ENCODE results near the gene SAMD15. TPM values are rescaled to one million over a fixed set of nuclear protein-coding genes. Genes with fewer than 3 reads are reported as not detected.

SAMD15 gene
- total and polyA plus RNA-seq, 4 donors = 0.10 to 0.50 (median 0.19) TPM; not detected in 1

GRCh38 chr14:77344377-77344996 is 32.7 kb upstream of the SAMD15 start:
- no peak overlapping the region for H3K4me3 ChIP-seq (ENCODE audit: low read depth in 1 of 3, low read length in 3 of 3)
- no peak overlapping the region for H3K9ac ChIP-seq (ENCODE audit: low read depth in 1 of 2, low read length in 2 of 2)
- H3K27me3 ChIP-seq (ENCODE audit: control insufficient read depth in 4 of 4, insufficient read depth in 4 of 4, low read length in 3 of 4) = no peaks in the 10 kb centered on the region
- H3K36me3 ChIP-seq (ENCODE audit: control insufficient read depth in 4 of 4, insufficient read depth in 3 of 4, low read depth in 1 of 4, low read length in 3 of 4) = peaks cover 5 to 27% (median 13%) of the 10 kb centered on the region in 4 donors
- TF ChIP-seq MAX (IDR thresholded peaks at IDR 0.05) (no peak), YY1 (IDR thresholded peaks at IDR 0.05) (no peak), SP1 (IDR thresholded peaks at IDR 0.05) (no peak), NR2F2 (IDR thresholded peaks at IDR 0.05) (no peak), EGR1 (IDR thresholded peaks at IDR 0.05; ENCODE audit: low read depth in 2 of 2) (no peak), ZBTB33 (IDR thresholded peaks at IDR 0.05) (no peak), RAD21 (IDR thresholded peaks at IDR 0.05) (no peak)
- H3K4me1 ChIP-seq (ENCODE audit: control insufficient read depth in 4 of 4, insufficient read depth in 4 of 4, low read length in 3 of 4) = no peaks in the 10 kb centered on the region
- no peaks in the 10 kb centered on the region for H3K9me3 ChIP-seq (ENCODE audit: control insufficient read depth in 4 of 4, low read length in 3 of 4)
- no peak for DNase-seq (ENCODE audit: low spot score)
- H3K27ac ChIP-seq (ENCODE audit: low read depth in 1 of 2, low read length in 2 of 2) = no peak overlapping the region
- WGBS = 94% methylated on average over 3 of the region's 3 CpGs

- Histone ChIP-seq H3K9ac (ENCODE audit: low read depth in 1 of 2, low read length in 2 of 2) (no peak overlapping the region), H3K36me3 (ENCODE audit: control insufficient read depth in 4 of 4, insufficient read depth in 3 of 4, low read depth in 1 of 4, low read length in 3 of 4) (peaks cover 2 to 15% (median 6%) of the 10 kb centered on the region in 4 donors), H3K4me3 (ENCODE audit: low read depth in 1 of 3, low read length in 3 of 3) (no peak overlapping the region), H3K9me3 (ENCODE audit: control insufficient read depth in 4 of 4, low read length in 3 of 4) (no peaks in the 10 kb centered on the region), H3K4me1 (ENCODE audit: control insufficient read depth in 4 of 4, insufficient read depth in 4 of 4, low read length in 3 of 4) (no peaks in the 10 kb centered on the region), H3K27me3 (ENCODE audit: control insufficient read depth in 4 of 4, insufficient read depth in 4 of 4, low read length in 3 of 4) (no peaks in the 10 kb centered on the region), H3K27ac (ENCODE audit: low read depth in 1 of 2, low read length in 2 of 2) (no peak overlapping the region)
- WGBS = 76% methylated on average over 2 of the region's 2 CpGs
- no peak for DNase-seq (ENCODE audit: low spot score)
- TF ChIP-seq EGR1 (IDR thresholded peaks at IDR 0.05; ENCODE audit: low read depth in 2 of 2) (no peak), RXRA (IDR thresholded peaks at IDR 0.05) (no peak), NR2F2 (IDR thresholded peaks at IDR 0.05) (no peak), MAX (IDR thresholded peaks at IDR 0.05) (no peak), RAD21 (IDR thresholded peaks at IDR 0.05) (no peak), REST (IDR thresholded peaks at IDR 0.05) (no peak), ZBTB33 (IDR thresholded peaks at IDR 0.05) (no peak), YY1 (IDR thresholded peaks at IDR 0.05) (no peak), CTCF (IDR thresholded peaks at IDR 0.05; ENCODE audit: low read depth, low read length, missing input control) (no peak), ATF3 (IDR thresholded peaks at IDR 0.05) (no peak)
Observed at GRCh38 chr14:77346495-77346894, 30.7 kb upstream of the SAMD15 start.
